ENCODE data around the gene MTHFSD. TPM values are rescaled to one million over a fixed set of nuclear protein-coding genes. Genes with fewer than 3 reads are reported as not detected.

Gene MTHFSD
- total and polyA plus RNA-seq, 2 donors: 12.0 to 20.7 TPM

Other genes with a start within 250 kb of the MTHFSD start
- 28.9 TPM for gene FOXF1, start 44.7 kb downstream of the MTHFSD start, total RNA-seq
- gene FOXF1, start 44.7 kb downstream of the MTHFSD start, polyA plus RNA-seq: 83.3 TPM
- gene FOXC2, start 11.6 kb upstream of the MTHFSD start, total RNA-seq: 0.58 TPM
- 0.73 TPM for gene FOXC2, start 11.6 kb upstream of the MTHFSD start, polyA plus RNA-seq
- 7.8 TPM for gene FOXL1, start 23.3 kb upstream of the MTHFSD start, total RNA-seq
- 9.5 TPM for gene FOXL1, start 23.3 kb upstream of the MTHFSD start, polyA plus RNA-seq